BLaER1 (cell line): ENCODE data around the gene SORCS1.

ENCODE experiments used
- H3K27ac ChIP-seq: shearing (Covaris generic); formaldehyde crosslinking; 2 replicates; pipeline ENCODE4 v1.8.1; 2022
- H3K27me3 ChIP-seq: shearing (Covaris generic); formaldehyde crosslinking; 2 replicates; pipeline ENCODE4 v1.8.1; 2022
- H3K36me3 ChIP-seq: shearing (Covaris generic); formaldehyde crosslinking; 2 replicates; pipeline ENCODE4 v1.8.1; 2022
- H3K4me1 ChIP-seq: shearing (Covaris generic); formaldehyde crosslinking; 2 replicates; pipeline ENCODE4 v1.8.1; 2022
- H3K4me2 ChIP-seq: shearing (Covaris generic); formaldehyde crosslinking; 2 replicates; pipeline ENCODE4 v1.8.1; 2022
- H3K4me3 ChIP-seq: shearing (Covaris generic); formaldehyde crosslinking; 2 replicates; pipeline ENCODE4 v1.8.1; 2022
- H3K9ac ChIP-seq: shearing (Covaris generic); formaldehyde crosslinking; 2 replicates; pipeline ENCODE4 v1.8.1; 2022
- H3K9me3 ChIP-seq: shearing (Covaris generic); formaldehyde crosslinking; 2 replicates; pipeline ENCODE4 v1.8.1; 2022
- H4K20me1 ChIP-seq: shearing (Covaris generic); formaldehyde crosslinking; 2 replicates; pipeline ENCODE4 v1.8.1; 2022
- Cebpa-rat ChIP-seq: shearing (Covaris generic); IDR thresholded peaks from 2 replicates; pipeline ENCODE4 v1.8.1; 2022

Gene SORCS1

DNA sequence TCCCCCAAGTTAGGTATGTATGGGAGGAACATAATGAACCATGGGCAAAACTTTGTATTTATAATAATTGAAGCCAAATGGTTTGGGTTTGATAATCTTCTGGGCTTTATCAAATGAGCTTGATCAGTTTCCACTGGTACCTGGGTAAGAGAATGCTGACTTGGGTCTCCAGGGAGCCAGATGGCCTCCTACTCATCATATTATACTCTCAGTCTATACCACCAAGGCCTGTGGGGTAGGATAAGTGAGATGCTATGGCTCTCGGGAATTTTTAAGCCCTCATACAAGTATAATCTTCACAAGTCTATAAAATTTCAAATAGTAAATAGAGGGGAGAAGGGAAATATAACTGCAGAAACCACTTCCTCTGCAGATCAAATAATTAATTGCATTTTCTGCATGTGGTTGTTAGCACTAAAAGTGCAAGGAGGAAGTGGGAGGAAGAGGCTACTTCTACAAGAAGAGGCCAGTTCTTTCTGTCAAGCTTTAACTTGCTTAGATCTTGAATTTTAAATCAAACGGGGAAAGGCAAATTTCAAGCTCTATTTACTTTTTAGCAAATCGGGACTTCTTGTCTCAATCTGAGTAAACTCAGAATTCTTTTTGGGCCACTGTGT is 349.0 kb downstream of the SORCS1 start:
- Histone ChIP-seq H4K20me1 (no peaks in the 10 kb centered on the region), H3K4me1 (peaks cover 44% of the 10 kb centered on the region), H3K36me3 (no peaks in the 10 kb centered on the region), H3K4me2 (peak overlapping the region; percentile 41), H3K4me3 (no peak overlapping the region), H3K27me3 (no peaks in the 10 kb centered on the region), H3K27ac (no peak overlapping the region), H3K9ac (no peak overlapping the region), H3K9me3 (peaks cover 6% of the 10 kb centered on the region; the same call in 1 of the 2 replicates)
- no peak for TF ChIP-seq Cebpa-rat

DNA sequence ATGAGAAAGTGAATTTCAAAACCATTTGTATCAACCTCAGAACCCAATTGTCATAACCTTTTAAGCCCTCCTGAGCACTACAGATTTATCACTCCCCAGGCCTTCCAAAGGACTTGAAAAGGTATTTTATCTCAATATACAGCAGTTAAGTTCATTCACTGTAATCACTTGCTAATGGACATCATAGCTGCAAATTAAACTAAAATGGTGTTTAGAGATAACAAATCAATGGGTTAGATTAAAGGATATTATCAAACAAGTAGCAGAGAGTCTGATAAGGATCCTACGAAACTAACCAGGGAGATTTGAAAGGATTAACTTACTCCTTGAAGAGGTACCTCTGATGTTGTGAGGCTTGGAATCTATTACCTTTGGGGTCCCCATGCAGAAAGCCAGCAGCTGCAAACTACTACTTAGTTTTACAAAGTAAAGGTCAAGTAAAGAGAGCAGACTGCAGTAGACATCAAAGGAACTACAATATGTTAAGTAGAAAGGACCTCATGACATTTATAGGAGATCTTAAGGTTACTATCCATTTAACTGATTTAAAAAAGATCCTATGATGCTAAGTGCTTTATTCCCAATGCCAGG is 359.4 kb downstream of the SORCS1 start:
- Histone ChIP-seq H3K27ac (no peak overlapping the region), H3K4me2 (no peak overlapping the region), H3K4me3 (no peak overlapping the region), H3K36me3 (no peaks in the 10 kb centered on the region), H4K20me1 (no peaks in the 10 kb centered on the region), H3K9me3 (no peaks in the 10 kb centered on the region; the same call in 1 of the 2 replicates), H3K4me1 (0 out of 2 replicates have a peak, but pooled peaks cover 9% of the 10 kb centered on the region), H3K27me3 (no peaks in the 10 kb centered on the region), H3K9ac (no peak overlapping the region)
- no peak for TF ChIP-seq Cebpa-rat

DNA sequence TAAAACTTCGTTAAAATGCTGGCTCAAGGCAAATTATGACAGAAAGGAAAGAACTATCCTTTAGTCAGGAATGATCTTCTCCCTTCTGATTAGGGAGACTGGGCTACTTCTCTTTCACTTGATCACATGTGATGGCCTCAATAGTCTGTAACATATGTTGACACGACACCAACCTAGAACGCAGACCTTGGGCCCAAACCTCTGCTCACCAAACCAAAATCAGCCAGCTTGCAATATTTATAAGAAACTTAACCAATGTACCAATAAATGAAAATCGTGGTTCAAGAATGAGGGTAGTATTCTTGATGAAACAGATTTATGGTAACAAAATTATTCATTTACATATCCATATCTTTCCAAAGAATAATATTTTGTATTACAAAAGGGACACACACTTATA is 361.6 kb downstream of the SORCS1 start:
- no peaks in the 10 kb centered on the region for H3K27me3 ChIP-seq
- H3K9me3 ChIP-seq = no peaks in the 10 kb centered on the region; the same call in 1 of the 2 replicates
- no peak overlapping the region for H3K4me2 ChIP-seq
- H3K36me3 ChIP-seq = no peaks in the 10 kb centered on the region
- no peak for TF ChIP-seq Cebpa-rat
- no peak overlapping the region for H3K9ac ChIP-seq
- H3K4me1 ChIP-seq = 0 out of 2 replicates have a peak, but pooled peaks cover 9% of the 10 kb centered on the region
- H3K27ac ChIP-seq = no peak overlapping the region
- no peaks in the 10 kb centered on the region for H4K20me1 ChIP-seq
- no peak overlapping the region for H3K4me3 ChIP-seq

DNA sequence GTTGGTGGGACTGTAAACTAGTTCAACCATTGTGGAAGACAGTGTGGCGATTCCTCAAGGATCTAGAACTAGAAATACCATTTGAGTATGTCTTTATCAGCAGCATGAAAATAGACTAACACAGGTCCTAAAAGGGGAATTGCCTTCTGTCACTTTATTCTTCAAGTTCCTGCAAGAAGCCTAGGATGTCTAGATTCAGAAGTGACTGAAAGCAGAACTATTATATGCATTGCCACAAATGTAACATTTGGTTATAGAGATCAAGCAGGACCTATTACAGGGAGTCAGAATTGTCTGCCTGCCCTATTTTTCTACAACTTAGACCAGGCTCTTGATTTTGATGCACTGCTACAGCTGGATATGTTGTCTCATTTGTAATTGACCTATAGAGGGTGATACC is 364.7 kb downstream of the SORCS1 start:
- no peaks in the 10 kb centered on the region for H3K27me3 ChIP-seq
- H3K4me3 ChIP-seq = no peak overlapping the region
- no peaks in the 10 kb centered on the region for H4K20me1 ChIP-seq
- no peak overlapping the region; the same call in 1 of the 2 replicates for H3K4me2 ChIP-seq
- no peaks in the 10 kb centered on the region for H3K36me3 ChIP-seq
- H3K9me3 ChIP-seq = no peaks in the 10 kb centered on the region; the same call in 1 of the 2 replicates
- H3K4me1 ChIP-seq = no peaks in the 10 kb centered on the region
- H3K9ac ChIP-seq = no peak overlapping the region
- H3K27ac ChIP-seq = no peak overlapping the region
- no peak for TF ChIP-seq Cebpa-rat

DNA sequence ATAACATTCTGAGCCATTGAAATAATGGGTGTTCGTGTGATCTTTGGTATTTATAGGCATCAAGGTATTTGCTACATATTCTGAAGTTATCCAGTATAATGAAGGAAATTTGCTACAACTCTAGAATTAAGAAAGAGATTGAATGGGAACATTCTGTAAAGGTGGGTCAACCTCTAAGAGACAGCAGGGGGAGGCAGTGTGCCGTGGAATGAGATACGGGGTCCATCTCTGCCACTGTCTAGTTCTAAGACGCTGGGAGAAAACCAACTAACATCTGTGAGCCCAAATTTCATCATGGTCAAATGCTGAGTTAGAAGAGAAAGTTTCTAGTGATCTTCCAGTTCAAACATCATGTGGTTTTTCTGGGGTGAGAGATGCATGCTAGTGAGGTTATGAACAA is 368.9 kb downstream of the SORCS1 start:
- H3K9ac ChIP-seq = no peak overlapping the region
- H3K4me2 ChIP-seq = no peak overlapping the region
- no peak for TF ChIP-seq Cebpa-rat
- no peak overlapping the region for H3K4me3 ChIP-seq
- H3K36me3 ChIP-seq = no peaks in the 10 kb centered on the region
- no peaks in the 10 kb centered on the region for H4K20me1 ChIP-seq
- peaks cover 9% of the 10 kb centered on the region for H3K9me3 ChIP-seq
- peaks cover 1% of the 10 kb centered on the region for H3K4me1 ChIP-seq
- H3K27me3 ChIP-seq = no peaks in the 10 kb centered on the region
- no peak overlapping the region for H3K27ac ChIP-seq

DNA sequence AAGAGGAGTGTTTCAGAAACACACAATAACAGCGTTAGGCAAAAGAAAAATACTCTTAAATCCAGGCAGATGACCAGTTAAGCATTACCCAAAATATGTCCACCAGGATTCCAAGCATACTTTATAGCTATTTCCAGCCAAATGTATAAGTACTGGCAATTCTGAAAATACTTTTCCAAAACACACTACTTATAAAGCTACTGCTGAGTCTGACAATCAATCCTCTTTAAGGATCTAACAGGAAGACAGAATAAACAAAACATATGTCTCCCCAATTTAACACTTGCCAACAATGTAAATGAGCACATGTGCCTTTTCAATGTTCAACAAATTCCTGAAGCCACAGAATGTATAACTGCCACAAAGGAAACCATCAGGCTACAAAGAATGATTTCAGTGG is 370.9 kb downstream of the SORCS1 start:
- Histone ChIP-seq H3K9me3 (peaks cover 25% of the 10 kb centered on the region), H3K27me3 (no peaks in the 10 kb centered on the region), H3K4me1 (peaks cover 8% of the 10 kb centered on the region), H4K20me1 (no peaks in the 10 kb centered on the region), H3K4me3 (no peak overlapping the region), H3K36me3 (no peaks in the 10 kb centered on the region), H3K4me2 (no peak overlapping the region), H3K9ac (no peak overlapping the region), H3K27ac (no peak overlapping the region)
- TF ChIP-seq Cebpa-rat = no peak

DNA sequence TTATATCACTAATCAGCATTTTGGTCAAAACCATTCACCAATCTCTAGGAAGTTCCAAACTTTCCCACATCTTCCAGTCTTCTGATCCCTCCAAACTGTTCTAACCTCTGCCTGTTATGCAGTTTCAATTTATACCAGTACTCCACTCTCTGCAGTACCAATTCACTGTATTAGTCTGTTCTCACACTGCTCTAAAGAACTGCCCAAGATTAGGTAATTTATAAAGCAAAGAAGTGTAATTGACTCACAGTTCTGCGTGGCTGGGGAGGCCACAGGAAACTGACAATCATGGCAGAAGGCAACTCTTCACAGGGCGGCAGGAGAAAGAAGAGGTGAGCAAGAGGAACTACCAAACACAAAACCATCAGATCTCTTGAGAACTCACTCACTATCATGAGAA is 374.9 kb downstream of the SORCS1 start:
- TF ChIP-seq Cebpa-rat = no peak
- Histone ChIP-seq H3K9ac (no peak overlapping the region), H3K36me3 (no peaks in the 10 kb centered on the region), H3K27me3 (no peaks in the 10 kb centered on the region), H3K4me2 (no peak overlapping the region), H3K4me1 (peaks cover 8% of the 10 kb centered on the region), H3K4me3 (no peak overlapping the region), H4K20me1 (no peaks in the 10 kb centered on the region), H3K27ac (no peak overlapping the region), H3K9me3 (peaks cover 26% of the 10 kb centered on the region)

DNA sequence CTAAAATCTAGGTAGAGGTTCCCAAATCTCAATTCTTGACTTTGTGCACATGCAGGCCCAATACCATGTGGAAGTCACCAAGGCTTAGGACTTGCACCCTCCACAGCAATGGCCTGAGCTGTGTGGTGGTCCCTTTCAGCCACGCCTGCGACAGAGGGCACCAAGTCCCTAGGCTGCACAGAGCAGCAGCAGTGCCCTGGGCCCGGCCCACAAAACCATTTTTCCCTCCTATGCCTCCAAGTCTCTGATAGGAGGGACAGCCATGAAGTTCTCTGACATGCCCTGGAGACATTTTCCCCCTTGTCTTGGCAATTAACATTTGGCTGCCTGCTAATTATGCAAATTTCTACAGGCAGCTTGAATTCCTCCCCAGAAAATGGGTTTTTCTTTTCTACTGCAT is 375.5 kb downstream of the SORCS1 start:
- Histone ChIP-seq H3K27ac (no peak overlapping the region), H3K9me3 (peaks cover 26% of the 10 kb centered on the region), H3K4me2 (no peak overlapping the region), H3K27me3 (no peaks in the 10 kb centered on the region), H3K4me3 (no peak overlapping the region), H4K20me1 (no peaks in the 10 kb centered on the region), H3K36me3 (no peaks in the 10 kb centered on the region), H3K9ac (no peak overlapping the region), H3K4me1 (peaks cover 8% of the 10 kb centered on the region)
- no peak for TF ChIP-seq Cebpa-rat

DNA sequence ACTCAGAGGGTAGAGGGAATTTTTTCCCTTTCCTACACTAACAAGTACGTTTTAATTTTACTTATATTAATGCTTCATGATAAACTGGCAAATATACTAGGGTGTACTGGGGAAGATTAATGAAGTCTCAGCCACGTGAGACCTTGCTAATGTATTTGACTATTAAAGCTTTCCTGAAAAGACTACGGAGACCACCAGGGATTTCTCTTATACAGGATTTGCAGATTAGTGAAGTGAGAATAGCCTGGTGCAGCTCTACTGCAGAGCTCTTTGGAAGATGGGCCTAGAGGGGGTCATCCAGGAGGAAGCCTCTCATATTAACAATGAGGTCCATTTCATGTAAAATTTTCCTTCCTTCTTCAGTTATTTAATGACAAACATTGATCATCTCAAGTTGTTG is 379.0 kb downstream of the SORCS1 start:
- Histone ChIP-seq H3K4me2 (no peak overlapping the region), H3K9ac (no peak overlapping the region), H3K9me3 (peaks cover 16% of the 10 kb centered on the region), H3K27ac (no peak overlapping the region), H3K4me3 (no peak overlapping the region), H4K20me1 (no peaks in the 10 kb centered on the region), H3K4me1 (peaks cover 6% of the 10 kb centered on the region), H3K27me3 (no peaks in the 10 kb centered on the region), H3K36me3 (no peaks in the 10 kb centered on the region)
- TF ChIP-seq Cebpa-rat = no peak

DNA sequence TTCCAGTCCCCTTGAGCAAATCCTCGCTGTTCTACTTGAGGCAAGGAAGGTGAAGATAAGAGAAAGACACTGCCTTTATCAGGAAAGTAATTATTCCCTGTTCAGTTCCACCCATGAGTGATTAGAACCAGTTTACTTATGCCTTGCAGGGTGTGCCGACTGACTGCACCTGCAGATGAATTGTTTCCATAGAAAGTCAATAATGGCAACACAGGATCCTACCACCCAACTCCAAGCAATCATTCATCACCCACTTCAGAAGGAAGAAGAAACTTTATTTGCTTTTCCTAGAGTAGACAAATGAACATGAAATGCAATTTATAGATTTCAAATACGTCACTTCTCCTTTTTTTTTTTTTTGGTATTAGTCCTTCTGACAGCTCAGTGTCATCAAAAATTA is 383.9 kb downstream of the SORCS1 start:
- no peak for TF ChIP-seq Cebpa-rat
- H3K27me3 ChIP-seq = no peaks in the 10 kb centered on the region
- no peaks in the 10 kb centered on the region for H3K4me1 ChIP-seq
- no peaks in the 10 kb centered on the region for H3K36me3 ChIP-seq
- no peaks in the 10 kb centered on the region for H4K20me1 ChIP-seq
- H3K4me2 ChIP-seq = no peak overlapping the region
- no peaks in the 10 kb centered on the region for H3K9me3 ChIP-seq
- no peak overlapping the region for H3K4me3 ChIP-seq
- no peak overlapping the region for H3K27ac ChIP-seq
- H3K9ac ChIP-seq = no peak overlapping the region
